H1 (cell line): ENCODE measurements around the gene KIAA0586. TPM values are rescaled to one million over a fixed set of nuclear protein-coding genes. Genes with fewer than 3 reads are reported as not detected.

Source experiments
- CTCF ChIA-PET: fragments of 300-600 bp; sonication (Branson Sonifier 250); formaldehyde crosslinking; loops from one replicate; lab custom pipeline; 2021; ENCODE audit not compliant: partially characterized antibody; lab: Charles Lee
- POLR2A ChIA-PET: fragments of 300-600 bp; sonication (Branson Sonifier 250); formaldehyde crosslinking; loops from one replicate; lab custom pipeline; 2021; ENCODE audit warnings: inconsistent platforms; ENCODE audit not compliant: partially characterized antibody; lab: Charles Lee
- DNase-seq, 2 experiments: peaks; one replicate each; pipeline versions ENCODE4 v3.0.0 to v3.0.0-alpha.2; 2010 to 2022; ENCODE audit warnings: low spot score in 2 of 2, low read depth in 1 of 2, mixed read lengths in 1 of 2
- FAIRE-seq: peaks from 2 replicates; lab custom pipeline; 2011; peaks lifted over from hg19 to GRCh38; lab: Jason Lieb, UNC
- H2AFZ ChIP-seq: 2 replicates; pipeline ENCODE4 v1.8.1; 2012; ENCODE audit warnings: low read length, inconsistent platforms
- H2AK5ac ChIP-seq: 2 replicates; pipeline ENCODE4 v1.6.1; 2013; ENCODE audit warnings: low read depth, low read length
- H2BK120ac ChIP-seq: replicated peaks from 2 replicates; pipeline ENCODE3; 2013; ENCODE audit warnings: low read depth, low read length, inconsistent platforms
- H2BK12ac ChIP-seq: 2 replicates; pipeline ENCODE4 v1.6.1; 2013; ENCODE audit warnings: low read depth, low read length
- H2BK15ac ChIP-seq: 2 replicates; pipeline ENCODE4 v1.6.1; 2013; ENCODE audit warnings: low read length
- H2BK20ac ChIP-seq: 2 replicates; pipeline ENCODE4 v1.6.1; 2013; ENCODE audit warnings: low read length
- H2BK5ac ChIP-seq: 2 replicates; pipeline ENCODE4 v1.6.1; 2013; ENCODE audit warnings: low read depth, low read length
- H3K14ac ChIP-seq: 2 replicates; pipeline ENCODE4 v1.6.1; 2013; ENCODE audit warnings: inconsistent platforms; ENCODE audit not compliant: insufficient read length
- H3K18ac ChIP-seq: 2 replicates; pipeline ENCODE4 v1.6.1; 2013; ENCODE audit warnings: low read length; ENCODE audit errors: extremely low read depth
- H3K23ac ChIP-seq: 2 replicates; pipeline ENCODE4 v1.6.1; 2013; ENCODE audit warnings: inconsistent platforms; ENCODE audit not compliant: insufficient read length
- H3K23me2 ChIP-seq: 2 replicates; pipeline ENCODE4 v1.6.1; 2013; ENCODE audit warnings: low read depth, low read length
- H3K27ac ChIP-seq: 2 replicates; pipeline ENCODE4 v1.6.1; 2011; ENCODE audit warnings: low read depth, low read length, inconsistent platforms
- H3K27me3 ChIP-seq, 4 experiments: replicated peaks in 1 of 4; 1 replicate in 1 of 4; 2 replicates in 3 of 4; pipeline versions ENCODE4 v1.6.1 to v1.8.1; 2011 to 2013; ENCODE audit warnings: low read length in 3 of 4, mild to moderate bottlenecking in 3 of 4, inconsistent platforms in 2 of 4, mixed read lengths in 2 of 4, moderate library complexity in 1 of 4; ENCODE audit not compliant: control insufficient read depth in 3 of 4, insufficient read depth in 3 of 4; ENCODE audit errors: extremely low read depth in 1 of 4
- H3K36me3 ChIP-seq, 4 experiments: 2 replicates each; pipeline versions ENCODE4 v1.6.1 to v1.8.1; 2011 to 2013; ENCODE audit warnings: mild to moderate bottlenecking in 4 of 4, low read length in 3 of 4, moderate library complexity in 2 of 4, control low read depth in 1 of 4, inconsistent platforms in 1 of 4; ENCODE audit not compliant: insufficient read depth in 4 of 4, control insufficient read depth in 2 of 4
- H3K4ac ChIP-seq: replicated peaks from 2 replicates; pipeline ENCODE3; 2013; ENCODE audit warnings: low read length, low read depth, mixed read lengths, inconsistent platforms; ENCODE audit not compliant: insufficient read length
- H3K4me1 ChIP-seq, 4 experiments: replicated peaks in 1 of 4; 1 replicate in 1 of 4; 2 replicates in 3 of 4; pipeline versions ENCODE4 v1.6.1 to v1.8.1; 2011 to 2013; ENCODE audit warnings: low read length in 3 of 4, inconsistent platforms in 2 of 4, mixed read lengths in 1 of 4; ENCODE audit not compliant: insufficient read depth in 4 of 4, control insufficient read depth in 3 of 4
- H3K4me2 ChIP-seq, 2 experiments: 2 replicates each; pipeline versions ENCODE4 v1.6.1 to v1.8.1; 2011 to 2013; ENCODE audit warnings: low read depth in 2 of 2, low read length in 2 of 2, control low read depth in 1 of 2, inconsistent platforms in 1 of 2, mild to moderate bottlenecking in 1 of 2; ENCODE audit not compliant: insufficient read depth in 1 of 2
- H3K4me3 ChIP-seq, 4 experiments: fragments of 200-600, 300-600 bp in 1 of 4; sonication (generic), shearing (Covaris generic), sonication (Bioruptor Twin) in 1 of 4; 2 replicates each; pipeline versions ENCODE4 v1.5.1 to v1.8.1; 2011 to 2016; ENCODE audit warnings: low read length in 4 of 4, low read depth in 3 of 4, control low read depth in 2 of 4, inconsistent platforms in 2 of 4, mild to moderate bottlenecking in 2 of 4, mixed read lengths in 1 of 4, moderate library complexity in 1 of 4; ENCODE audit not compliant: insufficient read depth in 2 of 4; ENCODE audit errors: extremely low read depth in 1 of 4
- H3K56ac ChIP-seq: replicated peaks from 2 replicates; pipeline ENCODE3; 2013; ENCODE audit warnings: low read depth, mild to moderate bottlenecking, mixed read lengths, low read length, inconsistent platforms; ENCODE audit not compliant: insufficient read length
- H3K79me1 ChIP-seq: 2 replicates; pipeline ENCODE4 v1.6.1; 2013; ENCODE audit warnings: low read depth, low read length, control low read depth
- H3K79me2 ChIP-seq, 2 experiments: 2 replicates each; pipeline versions ENCODE4 v1.6.1 to v1.8.1; 2012 to 2013; ENCODE audit warnings: low read length in 2 of 2, mild to moderate bottlenecking in 2 of 2, inconsistent platforms in 1 of 2; ENCODE audit not compliant: insufficient read depth in 2 of 2, control insufficient read depth in 1 of 2
- H3K9ac ChIP-seq, 4 experiments: replicated peaks in 1 of 4; 1 replicate in 1 of 4; 2 replicates in 3 of 4; pipeline versions ENCODE4 v1.6.1 to v1.8.1; 2011 to 2013; ENCODE audit warnings: low read depth in 3 of 4, low read length in 3 of 4, control low read depth in 2 of 4, mild to moderate bottlenecking in 2 of 4, moderate library complexity in 2 of 4, inconsistent platforms in 1 of 4; ENCODE audit errors: extremely low read depth in 1 of 4
- H3K9me3 ChIP-seq, 2 experiments: 2 replicates each; pipeline versions ENCODE4 v1.6.1 to v1.8.1; 2012 to 2013; ENCODE audit warnings: mild to moderate bottlenecking in 2 of 2, moderate library complexity in 2 of 2, control low read depth in 1 of 2, inconsistent platforms in 1 of 2, low read depth in 1 of 2, low read length in 1 of 2, mixed read lengths in 1 of 2; ENCODE audit not compliant: insufficient read depth in 2 of 2
- H4K20me1 ChIP-seq, 2 experiments: replicated peaks in 1 of 2; 2 replicates each; pipeline versions ENCODE3 to v1.8.1; 2011 to 2013; ENCODE audit warnings: inconsistent platforms in 2 of 2, low read length in 2 of 2, mild to moderate bottlenecking in 1 of 2; ENCODE audit not compliant: insufficient read depth in 2 of 2, control insufficient read depth in 1 of 2
- H4K5ac ChIP-seq: 2 replicates; pipeline ENCODE4 v1.6.1; 2013; ENCODE audit warnings: low read length, low read depth, mixed read lengths, inconsistent platforms; ENCODE audit not compliant: insufficient read length
- H4K8ac ChIP-seq: 2 replicates; pipeline ENCODE4 v1.8.0; 2013; ENCODE audit warnings: mild to moderate bottlenecking, moderate library complexity, low read length, inconsistent platforms; ENCODE audit not compliant: insufficient read depth; ENCODE audit errors: extremely low read depth
- H4K91ac ChIP-seq: replicated peaks from 2 replicates; pipeline ENCODE3; 2013; ENCODE audit warnings: low read length, mixed read lengths, inconsistent platforms; ENCODE audit not compliant: insufficient read length
- CTCF ChIP-seq, 3 experiments: IDR thresholded peaks; 1 replicate in 2 of 3; 2 replicates in 1 of 3; pipeline versions ENCODE4 v1.5.1 to v1.6.1; 2011; ENCODE audit warnings: low read length in 3 of 3, mild to moderate bottlenecking in 3 of 3, inconsistent platforms in 2 of 3, low read depth in 1 of 3, moderate library complexity in 1 of 3; ENCODE audit not compliant: insufficient read depth in 1 of 3; ENCODE audit errors: control extremely low read depth in 1 of 3
- MAFK ChIP-seq: IDR thresholded peaks from 2 replicates; pipeline ENCODE4 v1.6.1; 2012; ENCODE audit warnings: low read depth, mild to moderate bottlenecking, improper control_type of control experiment, low read length
- SIN3A ChIP-seq, 2 experiments: IDR thresholded peaks in 1 of 2; conservative IDR thresholded peaks in 1 of 2; 2 replicates each; pipeline ENCODE4 v1.6.1; 2011 to 2012; ENCODE audit warnings: low read length in 2 of 2, improper control_type of control experiment in 1 of 2, low read depth in 1 of 2, mild to moderate bottlenecking in 1 of 2
- SP4 ChIP-seq: IDR thresholded peaks from 2 replicates; pipeline ENCODE4 v1.6.1; 2012; ENCODE audit warnings: low read length, inconsistent platforms
- TEAD4 ChIP-seq: IDR thresholded peaks from 2 replicates; pipeline ENCODE4 v1.6.1; 2012; ENCODE audit warnings: low read depth, low read length, inconsistent platforms, mixed read lengths
- WGBS, 2 experiments: shearing (Covaris generic) in 1 of 2; methylation state at CpG; one replicate each; pipeline versions ENCODE4 v1.1.6 to v1.1.7; 2013 to 2015; ENCODE audit warnings: low lambda C conversion rate in 2 of 2, mixed read lengths in 2 of 2, inconsistent platforms in 1 of 2, low coverage in 1 of 2, missing lambda C conversion rate in 1 of 2; ENCODE audit not compliant: insufficient replicate concordance in 2 of 2, insufficient coverage in 1 of 2, insufficient read length in 1 of 2; ENCODE audit errors: extremely low coverage in 1 of 2, missing lambda C conversion rate in 1 of 2; 5-methylcytosine and 5-hydroxymethylcytosine counted together
- polyA plus RNA-seq, 7 experiments: library from polyadenylated mRNA; depleted of rRNA in 3 of 7; stranded (reverse) in 5 of 7; unstranded in 2 of 7; fragments of >200 nt in 5 of 7; fragments of 200-250 nt in 2 of 7; gene quantifications; 1 replicate in 5 of 7; 2 replicates in 1 of 7; 4 replicates in 1 of 7; pipeline versions ENCODE4 v1.2.1 to v1.2.3, GENCODE V29; 2011 to 2013; ENCODE audit warnings: missing spikeins in 2 of 7, mixed read lengths in 2 of 7
- total RNA-seq: library from RNA; stranded (reverse); fragmentation: NEBNext Ultra II Directional; extraction: Animal tissue kit (Norgen Biotek cat#: 25700); gene quantifications from 2 replicates; pipeline ENCODE4 v1.2.1, GENCODE V29; 2021
- TF ChIP-seq, protein P1 (sequence below): IDR thresholded peaks from 2 replicates; pipeline ENCODE4 v1.6.1; 2012; ENCODE audit warnings: inconsistent platforms

The KIAA0586 gene
- total and polyA plus RNA-seq, 2 of the 8 experiments (the other 6 are each of a cell fraction or from before 2014, with no cell fraction given), result 7.2 to 24.8 TPM

DNA sequence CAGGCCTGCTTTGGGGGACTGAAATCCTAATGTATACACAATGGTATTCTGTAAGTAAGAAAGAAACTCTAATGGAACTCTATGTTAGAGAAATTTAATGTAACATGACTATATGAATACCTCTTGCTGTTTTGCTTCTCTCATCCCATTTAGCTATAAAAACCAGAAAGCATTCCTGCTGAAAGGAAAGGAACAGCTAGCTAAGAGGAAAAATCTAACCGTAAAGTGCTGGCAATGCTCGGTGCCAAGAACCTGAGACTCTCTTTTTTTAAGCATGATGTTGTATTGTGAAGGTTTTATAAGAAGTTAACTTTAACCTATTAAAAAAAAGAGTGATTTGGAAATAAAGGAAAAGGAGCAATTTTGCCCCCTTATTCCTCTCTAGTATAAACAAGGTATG is 134.6 kb downstream of the KIAA0586 start:
- FAIRE-seq, result no peak

More for the DNA sequence above, 134.6 kb downstream of the KIAA0586 start:
- no peak overlapping the region for H3K23ac ChIP-seq
- WGBS, 2 experiments, result 100% methylated on average over 2 of the region's 2 CpGs; no CpG with 5 or more reads in 1 of the 2 experiments
- no peak for TF ChIP-seq SIN3A (conservative IDR thresholded peaks at IDR 0.05 in 1 of 2, IDR thresholded peaks at IDR 0.05 in 1 of 2; ENCODE audit: low read depth in 1 of 2, low read length in 2 of 2)
- TF ChIP-seq, protein P1, sequence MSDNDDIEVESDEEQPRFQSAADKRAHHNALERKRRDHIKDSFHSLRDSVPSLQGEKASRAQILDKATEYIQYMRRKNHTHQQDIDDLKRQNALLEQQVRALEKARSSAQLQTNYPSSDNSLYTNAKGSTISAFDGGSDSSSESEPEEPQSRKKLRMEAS, result no peak
- TF ChIP-seq MAFK, result no peak
- TF ChIP-seq SP4, result no peak
- no peak for TF ChIP-seq TEAD4
- no peak for TF ChIP-seq CTCF (IDR thresholded peaks at IDR 0.05; ENCODE audit: control extremely low read depth in 1 of 3, insufficient read depth in 1 of 3, low read depth in 1 of 3, low read length in 3 of 3)
- TF ChIP-seq, all 59 proteins: peak for 0
- Histone ChIP-seq H4K5ac (no peak overlapping the region), H2BK12ac (no peak overlapping the region), H3K36me3 (no peaks in the 10 kb centered on the region), H3K4me1 (0 out of 7 replicates have a peak, but pooled peaks cover 0 to 2% (median 0%) of the 10 kb centered on the region in 4 experiments), H2BK20ac (no peak overlapping the region), H3K23me2 (no peaks in the 10 kb centered on the region), H2BK120ac (no peak overlapping the region), H3K4me3 (no peak overlapping the region), H3K27ac (no peak overlapping the region), H3K27me3 (no peaks in the 10 kb centered on the region), H3K79me2 (no peaks in the 10 kb centered on the region), H4K20me1 (no peaks in the 10 kb centered on the region), H2AFZ (no peak overlapping the region), H2AK5ac (no peak overlapping the region), H3K9me3 (no peaks in the 10 kb centered on the region), H3K56ac (no peak overlapping the region), H3K79me1 (no peaks in the 10 kb centered on the region), H4K8ac (no peak overlapping the region), H2BK15ac (no peak overlapping the region), H3K4me2 (no peak overlapping the region), H3K14ac (no peak overlapping the region), H3K18ac (no peak overlapping the region), H4K91ac (no peak overlapping the region), H3K9ac (no peak overlapping the region), H2BK5ac (no peak overlapping the region), H3K4ac (no peak overlapping the region)
- DNase-seq, result no peak
- ChIA-PET POLR2A (no interaction called here), CTCF (interaction anchor here (1.6 to 1.8 kb wide), 2 partner anchors 13 to 81 kb away, joined by 3 to 4 read pairs; no protein-coding TSS in a partner anchor)
